HG02642 (cell line): ENCODE results near the gene KCNV2.

ENCODE experiments used
- ATAC-seq: cut with Tn5 transposase; IDR thresholded peaks from one replicate; pipeline ENCODE4 v1.9.1; 2021; ENCODE audit warnings: mild to moderate bottlenecking; ENCODE audit not compliant: unreplicated experiment, poor library complexity

The KCNV2 gene

DNA sequence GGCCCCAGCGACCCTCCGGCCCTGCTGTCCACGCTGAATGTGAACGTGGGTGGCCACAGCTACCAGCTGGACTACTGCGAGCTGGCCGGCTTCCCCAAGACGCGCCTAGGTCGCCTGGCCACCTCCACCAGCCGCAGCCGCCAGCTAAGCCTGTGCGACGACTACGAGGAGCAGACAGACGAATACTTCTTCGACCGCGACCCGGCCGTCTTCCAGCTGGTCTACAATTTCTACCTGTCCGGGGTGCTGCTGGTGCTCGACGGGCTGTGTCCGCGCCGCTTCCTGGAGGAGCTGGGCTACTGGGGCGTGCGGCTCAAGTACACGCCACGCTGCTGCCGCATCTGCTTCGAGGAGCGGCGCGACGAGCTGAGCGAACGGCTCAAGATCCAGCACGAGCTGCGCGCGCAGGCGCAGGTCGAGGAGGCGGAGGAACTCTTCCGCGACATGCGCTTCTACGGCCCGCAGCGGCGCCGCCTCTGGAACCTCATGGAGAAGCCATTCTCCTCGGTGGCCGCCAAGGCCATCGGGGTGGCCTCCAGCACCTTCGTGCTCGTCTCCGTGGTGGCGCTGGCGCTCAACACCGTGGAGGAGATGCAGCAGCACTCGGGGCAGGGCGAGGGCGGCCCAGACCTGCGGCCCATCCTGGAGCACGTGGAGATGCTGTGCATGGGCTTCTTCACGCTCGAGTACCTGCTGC is 839 bp downstream of the KCNV2 start:
- no peak for ATAC-seq

DNA sequence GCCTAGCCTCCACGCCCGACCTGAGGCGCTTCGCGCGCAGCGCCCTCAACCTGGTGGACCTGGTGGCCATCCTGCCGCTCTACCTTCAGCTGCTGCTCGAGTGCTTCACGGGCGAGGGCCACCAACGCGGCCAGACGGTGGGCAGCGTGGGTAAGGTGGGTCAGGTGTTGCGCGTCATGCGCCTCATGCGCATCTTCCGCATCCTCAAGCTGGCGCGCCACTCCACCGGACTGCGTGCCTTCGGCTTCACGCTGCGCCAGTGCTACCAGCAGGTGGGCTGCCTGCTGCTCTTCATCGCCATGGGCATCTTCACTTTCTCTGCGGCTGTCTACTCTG is 1.4 kb downstream of the KCNV2 start:
- no peak for ATAC-seq

- no peak for ATAC-seq
These were observed 2.9 kb downstream of the KCNV2 start for GRCh38 chr9:2720179-2720654.

GRCh38 chr9:2722715-2723114 is 5.4 kb downstream of the KCNV2 start:
- no peak for ATAC-seq

DNA sequence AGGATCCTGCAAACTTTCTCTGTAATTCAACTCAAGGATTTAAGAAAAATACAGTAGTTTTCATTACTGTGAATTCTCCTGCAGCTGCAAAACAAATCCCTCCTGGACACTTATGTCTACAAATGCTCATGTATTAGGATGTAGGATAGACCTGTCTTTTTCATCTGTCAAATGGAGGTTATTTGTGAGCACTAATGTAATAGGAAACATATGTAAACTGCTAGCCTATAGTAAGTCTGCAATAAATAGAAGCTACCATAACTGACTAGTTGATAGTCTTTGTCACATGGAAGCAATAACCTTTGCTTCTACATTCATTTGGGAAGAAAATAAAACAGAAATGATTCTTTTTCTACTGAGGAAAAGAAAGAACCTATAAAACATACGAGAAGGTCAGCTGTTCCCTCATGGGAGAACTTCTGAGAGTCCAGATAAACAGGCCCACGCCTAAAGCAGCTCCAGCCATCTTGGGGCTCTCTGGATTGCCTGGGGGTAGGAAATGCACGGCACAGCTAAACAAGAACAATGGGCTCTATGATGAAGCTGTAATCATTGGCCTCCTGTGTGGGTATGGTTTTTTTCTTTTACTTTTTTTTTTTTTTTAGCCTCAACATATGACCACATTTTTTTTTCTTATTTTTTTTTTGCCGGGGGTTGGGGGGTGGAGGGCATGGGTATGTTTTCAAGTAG is 6.2 kb downstream of the KCNV2 start:
- ATAC-seq = no peak

DNA sequence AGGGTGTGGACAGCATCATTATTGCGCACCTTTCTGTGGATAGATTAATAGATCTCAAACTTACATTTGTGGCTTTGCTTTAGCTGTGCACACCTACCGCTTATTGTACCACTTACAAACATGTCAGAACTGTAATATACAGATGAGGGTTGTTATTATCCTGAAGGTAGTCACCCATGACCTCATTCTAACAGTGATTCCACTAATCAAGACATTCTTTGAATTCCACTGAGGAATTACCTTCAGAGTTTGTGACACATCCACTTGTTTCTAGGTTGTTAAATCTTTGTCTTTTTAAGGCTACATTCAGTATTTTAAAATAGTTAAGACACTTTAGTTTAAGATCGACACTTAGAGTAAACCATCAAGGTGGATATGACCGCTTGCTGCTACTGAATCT is 7.8 kb downstream of the KCNV2 start:
- ATAC-seq = no peak

DNA sequence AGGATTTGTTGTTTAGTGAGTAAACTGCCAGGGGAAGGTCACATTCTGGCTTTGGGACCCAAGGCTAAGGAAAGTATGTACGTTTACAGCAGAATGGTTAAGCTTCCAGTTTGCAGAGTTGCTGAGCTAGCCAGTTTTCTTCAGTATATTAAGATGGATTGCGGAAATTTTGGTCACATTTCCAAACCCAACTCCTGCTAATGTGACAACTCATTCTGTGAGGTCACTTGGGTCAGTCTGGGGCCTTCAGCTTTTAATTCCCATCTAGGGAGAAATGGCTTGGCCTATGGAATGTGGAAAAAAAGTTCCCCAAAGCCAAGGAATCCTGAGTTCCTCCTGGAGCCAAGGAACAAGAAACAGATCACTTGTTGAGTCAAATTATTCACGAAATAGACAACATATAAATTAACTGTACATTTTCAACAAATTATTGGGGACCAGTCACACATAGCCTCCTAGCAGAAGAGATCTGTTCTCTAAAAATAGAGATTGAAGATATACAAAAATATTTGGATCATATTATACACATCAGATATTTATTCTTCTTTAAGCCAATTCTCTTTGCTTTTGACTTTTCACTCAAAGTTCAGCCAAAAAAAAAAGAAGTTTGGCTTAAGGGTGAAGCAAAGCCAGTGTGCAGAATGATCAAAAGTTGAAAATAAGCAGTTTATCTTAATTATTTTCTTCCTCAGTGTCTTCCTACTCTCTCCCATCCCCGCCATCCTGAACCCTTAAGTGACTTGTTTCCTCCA is 8.8 kb downstream of the KCNV2 start:
- ATAC-seq = no peak

DNA sequence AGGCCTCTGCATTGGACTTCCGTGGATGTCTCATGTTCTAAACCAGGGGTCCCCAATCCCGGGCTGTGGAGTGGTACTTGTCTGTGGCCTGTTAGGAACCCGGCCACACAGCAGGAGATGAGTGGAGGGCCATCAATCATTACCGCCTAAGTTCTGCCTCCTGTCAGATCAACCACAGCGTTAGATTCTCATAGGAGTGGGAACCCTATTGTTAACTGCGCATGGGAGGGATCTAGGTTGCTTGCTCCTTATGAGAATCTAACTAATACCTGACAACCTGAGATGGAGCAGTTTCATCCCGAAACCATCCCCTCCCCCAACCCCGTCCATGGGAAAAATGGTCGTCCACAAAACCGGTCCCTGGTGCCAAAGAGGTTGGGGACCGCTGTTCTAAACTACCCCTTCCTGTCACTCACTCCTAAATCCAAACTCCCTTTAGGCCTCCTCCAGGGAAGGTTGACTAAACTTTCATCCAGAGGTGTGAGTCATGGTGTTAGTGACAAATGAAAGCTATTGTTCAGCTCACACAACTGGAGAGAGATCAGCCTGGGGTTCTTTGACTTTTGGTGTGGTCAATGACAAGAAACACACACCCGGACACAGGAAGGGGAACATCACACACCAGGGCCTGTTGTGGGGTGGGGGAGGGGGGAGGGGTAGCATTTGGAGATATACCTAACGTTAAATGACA is 9.5 kb downstream of the KCNV2 start:
- no peak for ATAC-seq

- no peak for ATAC-seq
These were observed 10.1 kb downstream of the KCNV2 start for GRCh38 chr9:2727374-2727773.

GRCh38 chr9:2727966-2728613 is 10.8 kb downstream of the KCNV2 start:
- peak; percentile 83 for ATAC-seq

GRCh38 chr9:2729003-2729402 is 11.7 kb downstream of the KCNV2 start:
- no peak for ATAC-seq

- ATAC-seq = no peak
These were observed 12.4 kb downstream of the KCNV2 start for GRCh38 chr9:2729721-2730120.

DNA sequence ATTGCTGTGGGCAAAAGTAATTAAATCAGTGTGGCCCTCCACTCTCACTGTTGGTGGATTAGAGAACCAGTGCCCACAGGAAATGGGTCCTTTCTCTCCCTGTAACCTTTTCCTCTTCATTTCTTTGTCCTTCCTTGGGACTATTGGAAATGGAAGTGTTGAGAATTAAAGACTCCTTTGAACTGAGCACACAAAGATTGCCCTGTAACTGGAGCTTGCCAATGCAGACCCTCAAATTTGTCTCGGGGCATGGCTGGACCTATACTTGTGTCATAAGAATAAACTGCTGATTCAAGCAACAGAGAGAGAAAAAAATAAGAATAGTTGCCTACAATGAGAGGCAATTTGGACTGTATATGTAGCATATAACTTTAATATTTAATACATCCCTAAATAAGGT is 13.7 kb downstream of the KCNV2 start:
- no peak for ATAC-seq

GRCh38 chr9:2732492-2732891 is 15.2 kb downstream of the KCNV2 start:
- no peak for ATAC-seq

GRCh38 chr9:2740616-2741015 is 23.3 kb downstream of the KCNV2 start:
- no peak for ATAC-seq

DNA sequence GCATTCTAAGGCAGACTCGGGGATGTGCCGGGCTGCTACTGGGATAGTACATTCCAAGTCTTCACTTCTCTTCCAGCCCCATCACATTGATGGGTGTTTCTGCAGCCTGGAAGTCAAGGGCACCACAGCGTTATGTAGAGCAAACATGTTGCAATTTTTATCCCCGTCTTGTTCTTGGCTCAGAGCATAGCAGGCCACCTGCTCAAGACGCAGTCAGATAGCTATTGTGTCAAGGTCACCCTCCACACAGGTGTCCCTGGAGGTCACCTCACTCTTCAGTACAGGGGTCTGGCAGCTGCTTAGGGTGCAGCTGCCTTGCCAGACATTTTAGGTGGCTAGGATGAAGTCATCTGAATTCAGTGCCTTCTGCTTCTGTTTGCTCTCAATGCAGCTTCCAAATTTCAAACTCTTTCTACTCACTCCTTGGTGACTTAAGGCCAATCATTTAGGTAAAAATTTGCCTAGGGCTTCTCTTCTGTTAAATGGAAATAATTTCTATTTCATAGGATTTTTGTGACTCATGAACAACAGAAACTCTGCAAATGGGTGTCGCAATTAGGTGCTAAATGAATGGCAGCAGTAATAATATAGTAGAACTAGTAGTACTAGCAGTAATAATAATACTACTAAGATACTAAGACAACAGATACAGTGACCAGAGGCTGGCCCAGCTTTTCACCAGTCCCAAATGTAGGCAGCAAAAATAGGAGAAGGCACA is 24.3 kb downstream of the KCNV2 start:
- no peak for ATAC-seq

DNA sequence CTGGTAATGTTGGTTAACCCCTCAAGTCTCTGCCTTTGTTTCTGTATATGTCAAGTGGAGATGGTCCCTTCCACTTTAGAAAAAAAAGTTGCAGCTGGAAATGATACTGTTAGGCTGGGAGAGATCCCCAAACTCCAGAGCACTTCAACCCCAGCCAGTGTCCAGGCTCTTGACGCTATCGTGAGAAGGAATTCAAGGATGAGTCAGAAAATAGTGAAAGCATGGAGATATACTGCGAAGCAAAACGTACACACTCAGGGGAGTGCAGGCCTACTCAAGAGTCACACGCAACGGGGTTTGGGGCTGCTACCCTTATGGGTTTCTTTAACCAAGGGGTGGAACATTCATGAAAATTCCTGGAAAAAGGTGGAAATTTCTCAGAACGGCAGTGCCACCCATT is 24.9 kb downstream of the KCNV2 start:
- no peak for ATAC-seq

- ATAC-seq = no peak
These were observed 26.7 kb downstream of the KCNV2 start for GRCh38 chr9:2743937-2744529.
